ENCODE results near the gene FJX1. TPM values are rescaled to one million over a fixed set of nuclear protein-coding genes. Genes with fewer than 3 reads are reported as not detected.
A peak's percentile ranks its signal among the peaks of the same experiment; 100 is the strongest.
"Not testable (repeated sequence)": the region's sequence is repeated elsewhere in the genome, so short reads cannot be mapped to it uniquely, and the experiment has no call there.

The FJX1 gene
- total RNA-seq, 1 donor from 2014 or later: 72.8 TPM

DNA sequence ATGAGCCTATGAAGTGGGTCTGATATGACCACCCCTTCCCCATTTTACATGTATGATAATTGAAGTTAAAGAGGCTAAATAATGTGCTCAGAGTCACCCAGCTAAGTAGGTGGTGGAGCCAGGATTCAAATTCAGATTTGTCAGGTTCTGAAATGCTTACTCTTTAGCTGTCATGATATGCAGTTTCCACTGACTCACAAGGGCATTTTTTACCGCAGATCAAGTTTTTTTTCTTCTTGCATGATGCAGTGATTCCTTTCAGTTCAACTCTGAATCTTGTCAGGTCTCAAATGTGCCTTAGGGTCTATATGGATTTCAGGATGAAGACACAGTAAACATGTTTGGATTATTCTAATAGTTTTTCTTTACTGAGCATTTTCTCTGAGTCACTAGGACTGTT lies 31.7 kb downstream of the FJX1 start:
- DNase-seq (ENCODE audit: low spot score in 2 of 2, unreplicated experiment in 2 of 2): no peak
- H3K27ac Mint-ChIP-seq: no peak overlapping the region
- H3K36me3 Mint-ChIP-seq: no peaks in the 10 kb centered on the region
- no peak overlapping the region for H3K4me3 Mint-ChIP-seq
- TF ChIP-seq, protein P1, sequence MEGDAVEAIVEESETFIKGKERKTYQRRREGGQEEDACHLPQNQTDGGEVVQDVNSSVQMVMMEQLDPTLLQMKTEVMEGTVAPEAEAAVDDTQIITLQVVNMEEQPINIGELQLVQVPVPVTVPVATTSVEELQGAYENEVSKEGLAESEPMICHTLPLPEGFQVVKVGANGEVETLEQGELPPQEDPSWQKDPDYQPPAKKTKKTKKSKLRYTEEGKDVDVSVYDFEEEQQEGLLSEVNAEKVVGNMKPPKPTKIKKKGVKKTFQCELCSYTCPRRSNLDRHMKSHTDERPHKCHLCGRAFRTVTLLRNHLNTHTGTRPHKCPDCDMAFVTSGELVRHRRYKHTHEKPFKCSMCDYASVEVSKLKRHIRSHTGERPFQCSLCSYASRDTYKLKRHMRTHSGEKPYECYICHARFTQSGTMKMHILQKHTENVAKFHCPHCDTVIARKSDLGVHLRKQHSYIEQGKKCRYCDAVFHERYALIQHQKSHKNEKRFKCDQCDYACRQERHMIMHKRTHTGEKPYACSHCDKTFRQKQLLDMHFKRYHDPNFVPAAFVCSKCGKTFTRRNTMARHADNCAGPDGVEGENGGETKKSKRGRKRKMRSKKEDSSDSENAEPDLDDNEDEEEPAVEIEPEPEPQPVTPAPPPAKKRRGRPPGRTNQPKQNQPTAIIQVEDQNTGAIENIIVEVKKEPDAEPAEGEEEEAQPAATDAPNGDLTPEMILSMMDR (IDR thresholded peaks at IDR 0.05; ENCODE audit: unreplicated experiment): no peak
- H3K27me3 Mint-ChIP-seq (ENCODE audit: low read depth): no peaks in the 10 kb centered on the region
- H3K9me3 Mint-ChIP-seq: peaks cover 10% of the 10 kb centered on the region
- peaks cover 11% of the 10 kb centered on the region for H3K4me1 Mint-ChIP-seq

DNA sequence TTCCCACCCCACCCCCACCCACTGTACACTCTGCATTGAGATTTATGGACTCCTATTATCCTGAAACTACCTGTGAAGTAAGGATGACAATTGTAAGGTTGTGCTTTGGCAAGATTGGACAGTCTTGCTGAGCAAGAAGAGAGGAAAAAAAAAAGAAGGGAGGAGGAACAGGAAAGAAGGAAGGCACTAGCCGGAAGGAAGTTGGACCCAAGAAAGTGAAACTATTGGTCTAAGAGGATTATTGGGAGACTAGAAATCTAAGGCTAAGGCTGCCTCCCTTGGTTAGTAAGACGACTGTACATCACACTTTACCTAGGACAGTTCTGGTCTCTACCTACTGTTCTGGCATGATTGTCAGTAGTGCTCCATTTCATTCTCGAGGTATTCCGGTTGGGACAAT lies 32.2 kb downstream of the FJX1 start:
- Mint-ChIP-seq H3K9me3 (peaks cover 9% of the 10 kb centered on the region), H3K4me3 (no peak overlapping the region), H3K27me3 (ENCODE audit: low read depth) (no peaks in the 10 kb centered on the region), H3K27ac (no peak overlapping the region), H3K4me1 (peaks cover 16% of the 10 kb centered on the region), H3K36me3 (no peaks in the 10 kb centered on the region)
- no peak for DNase-seq (ENCODE audit: low spot score in 2 of 2, unreplicated experiment in 2 of 2)
- TF ChIP-seq, protein P1 (IDR thresholded peaks at IDR 0.05; ENCODE audit: unreplicated experiment): no peak

DNA sequence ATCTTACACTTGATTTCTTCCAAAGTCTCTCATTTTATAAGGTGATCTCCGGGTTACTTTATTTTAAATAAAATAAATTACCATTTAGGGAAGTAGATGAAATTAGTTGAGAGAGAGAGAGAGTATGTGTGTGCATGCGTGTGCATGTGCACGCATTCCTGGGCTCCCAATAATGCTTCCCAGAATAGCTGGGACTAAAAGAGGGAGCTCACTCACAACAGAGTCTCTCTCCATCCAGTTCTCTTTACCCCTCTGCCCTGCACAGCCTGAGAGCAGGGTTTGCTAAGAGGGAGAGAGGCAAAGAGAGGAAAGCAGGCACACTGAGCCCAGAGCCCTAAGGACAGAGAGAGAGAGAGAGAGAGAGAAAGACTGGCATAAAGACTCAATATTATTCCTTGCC lies 33.0 kb downstream of the FJX1 start:
- no peak overlapping the region for H3K27ac Mint-ChIP-seq
- TF ChIP-seq, protein P1 (IDR thresholded peaks at IDR 0.05; ENCODE audit: unreplicated experiment): no peak
- H3K4me3 Mint-ChIP-seq: no peak overlapping the region
- no peak for DNase-seq (ENCODE audit: low spot score in 2 of 2, unreplicated experiment in 2 of 2)
- peaks cover 17% of the 10 kb centered on the region for H3K4me1 Mint-ChIP-seq
- H3K36me3 Mint-ChIP-seq: no peaks in the 10 kb centered on the region
- H3K27me3 Mint-ChIP-seq (ENCODE audit: low read depth): no peaks in the 10 kb centered on the region
- H3K9me3 Mint-ChIP-seq: peaks cover under 1% of the 10 kb centered on the region

DNA sequence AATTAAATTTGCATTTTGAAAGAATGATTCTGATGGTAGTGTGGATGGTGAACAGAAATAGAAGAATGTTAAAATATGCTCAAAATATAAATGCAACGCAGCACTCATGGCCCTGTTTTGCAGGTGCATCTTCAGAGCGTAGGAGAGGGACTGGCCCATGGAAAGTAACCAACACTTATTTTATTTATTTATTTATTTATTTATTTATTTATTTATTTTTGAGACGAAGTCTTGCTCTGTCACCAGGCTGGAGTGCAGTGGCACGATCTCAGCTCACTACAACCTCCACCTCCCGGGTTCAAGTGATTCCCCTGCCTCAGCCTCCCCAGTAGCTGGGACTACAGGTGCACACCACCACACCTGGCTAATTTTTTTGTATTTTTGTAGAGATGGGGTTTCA lies 34.5 kb downstream of the FJX1 start:
- not testable (repeated sequence) for H3K9me3 Mint-ChIP-seq; H3K36me3 Mint-ChIP-seq; H3K27ac Mint-ChIP-seq; H3K27me3 Mint-ChIP-seq (ENCODE audit: low read depth); DNase-seq (ENCODE audit: low spot score in 2 of 2, unreplicated experiment in 2 of 2); H3K4me3 Mint-ChIP-seq
- peaks cover 15% of the 10 kb centered on the region for H3K4me1 Mint-ChIP-seq

DNA sequence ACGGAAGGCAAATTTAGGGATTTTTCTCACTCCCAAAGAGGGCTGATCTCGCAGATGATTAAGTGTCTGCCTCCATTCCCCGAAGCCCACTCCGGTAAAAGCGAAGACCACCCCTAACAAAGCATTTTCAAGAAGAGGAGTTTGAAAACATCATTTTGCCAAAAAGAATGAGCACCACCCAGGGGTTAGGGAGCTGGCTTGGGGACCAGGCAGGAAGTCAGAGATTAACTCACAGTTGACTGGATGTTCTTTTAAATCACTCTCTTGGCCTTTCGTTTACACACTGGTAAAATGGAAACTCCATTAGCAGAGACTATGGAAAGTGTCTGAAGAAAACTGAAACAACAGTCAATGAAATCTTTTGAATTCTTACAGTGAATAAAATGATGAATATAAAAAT lies 36.5 kb downstream of the FJX1 start:
- Mint-ChIP-seq H3K4me3 (no peak overlapping the region), H3K27ac (peak overlapping the region; percentile 54), H3K36me3 (no peaks in the 10 kb centered on the region), H3K27me3 (ENCODE audit: low read depth) (peaks cover 2% of the 10 kb centered on the region), H3K9me3 (no peaks in the 10 kb centered on the region), H3K4me1 (peaks cover 15% of the 10 kb centered on the region)
- TF ChIP-seq, protein P1 (IDR thresholded peaks at IDR 0.05; ENCODE audit: unreplicated experiment): no peak
- DNase-seq (ENCODE audit: low spot score in 2 of 2, unreplicated experiment in 2 of 2): no peak

DNA sequence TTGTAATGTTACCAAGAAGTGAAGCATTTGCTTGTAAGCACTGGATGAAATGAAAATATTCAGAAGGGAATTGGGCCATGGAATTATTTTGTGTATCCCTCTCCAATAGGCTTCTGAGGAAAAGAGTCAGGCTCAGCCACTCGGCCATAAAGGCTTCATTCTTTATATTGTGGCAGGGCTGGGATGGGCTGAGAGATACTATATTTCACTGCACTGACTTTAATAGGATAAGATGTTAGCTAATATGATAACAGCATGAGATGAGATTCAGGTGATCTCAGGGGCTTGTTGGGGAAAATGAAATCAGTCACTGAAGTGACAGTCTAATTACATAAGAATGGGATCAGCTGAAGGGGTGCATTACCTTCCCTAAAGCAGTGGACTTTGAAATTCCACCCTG lies 37.0 kb downstream of the FJX1 start:
- H3K4me3 Mint-ChIP-seq: no peak overlapping the region
- H3K27me3 Mint-ChIP-seq (ENCODE audit: low read depth): peaks cover 2% of the 10 kb centered on the region
- DNase-seq (ENCODE audit: low spot score in 2 of 2, unreplicated experiment in 2 of 2): no peak
- H3K36me3 Mint-ChIP-seq: no peaks in the 10 kb centered on the region
- H3K9me3 Mint-ChIP-seq: no peaks in the 10 kb centered on the region
- TF ChIP-seq, protein P1 (IDR thresholded peaks at IDR 0.05; ENCODE audit: unreplicated experiment): no peak
- peaks cover 15% of the 10 kb centered on the region for H3K4me1 Mint-ChIP-seq
- H3K27ac Mint-ChIP-seq: no peak overlapping the region

Data from mesothelial cell of epicardium (in vitro differentiated cells).